Activated T-cell treated with anti-CD3 and anti-CD28 coated beads for 1 hour (primary cell): ENCODE data around the gene PRDM12.

Experiments used
- DNase-seq: peaks from one replicate; pipeline ENCODE4 v3.0.0-alpha.2; 2020; ENCODE audit warnings: low read depth

PRDM12 gene

DNA sequence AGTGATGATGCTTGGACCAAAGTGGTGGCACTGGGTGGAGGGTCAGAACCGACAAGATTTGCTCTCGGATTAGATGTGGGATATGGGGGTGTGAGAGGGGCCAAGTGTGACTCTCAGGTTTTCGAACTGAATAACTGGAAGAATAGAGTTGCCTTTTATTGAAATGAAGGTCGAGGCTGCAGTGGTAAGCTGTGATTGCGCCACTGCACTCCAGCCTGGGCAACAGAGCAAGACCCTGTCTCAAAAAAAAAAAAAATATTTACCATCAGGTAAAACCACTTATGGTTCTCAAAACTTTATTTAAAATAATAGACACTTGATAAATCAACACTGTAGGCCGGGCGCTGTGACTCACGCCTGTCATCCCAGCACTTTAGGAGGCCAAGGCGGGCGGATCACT lies 56.4 kb downstream of the PRDM12 start:
- DNase-seq = no peak

GRCh38 chr9:130728721-130729120 lies 64.3 kb downstream of the PRDM12 start:
- DNase-seq = no peak

DNA sequence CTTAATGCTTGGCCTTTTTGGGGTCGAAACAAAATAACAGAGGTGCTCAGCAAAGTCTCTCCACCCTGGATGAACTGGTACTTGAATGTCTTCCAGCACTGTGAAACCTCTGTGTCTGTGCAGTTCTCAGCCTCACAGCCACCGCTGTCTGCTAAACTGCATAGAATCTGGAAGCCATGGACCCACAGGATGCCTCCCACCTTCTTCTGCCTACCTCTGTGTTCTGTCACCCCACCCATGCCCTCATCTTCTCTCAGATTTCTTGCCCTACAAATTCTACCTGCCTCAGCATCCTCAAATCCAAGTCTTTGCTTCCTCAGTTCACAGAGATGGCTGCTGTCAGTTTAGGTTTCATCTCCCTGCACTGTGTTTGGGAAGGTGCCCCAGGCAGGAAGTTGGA lies 64.8 kb downstream of the PRDM12 start:
- no peak for DNase-seq

DNA sequence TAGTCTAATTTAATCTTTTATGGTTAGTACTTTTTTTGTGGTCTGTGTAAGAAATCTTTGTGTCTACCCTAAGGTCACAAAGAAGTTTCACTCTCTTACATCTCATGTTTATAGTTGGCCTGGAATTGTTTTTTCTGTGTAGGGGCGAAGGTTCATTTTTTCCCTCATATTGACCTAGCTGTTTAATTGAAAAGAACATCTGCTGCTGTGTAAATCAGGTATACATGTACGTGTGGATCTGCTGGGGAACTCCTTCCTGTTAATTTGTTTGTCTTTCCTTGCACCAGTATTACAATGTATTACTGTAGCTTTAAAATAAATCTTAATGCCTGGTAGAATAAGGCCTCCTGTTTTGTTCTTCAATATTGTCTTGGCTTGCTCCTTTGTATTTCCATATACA lies 67.0 kb downstream of the PRDM12 start:
- DNase-seq = no peak

GRCh38 chr9:130732136-130732535 lies 67.7 kb downstream of the PRDM12 start:
- no peak for DNase-seq
